Retina (tissue), 1 donor: ENCODE measurements around the gene RGS10.
"Not testable (repeated sequence)": the region's sequence is repeated elsewhere in the genome, so short reads cannot be mapped to it uniquely, and the experiment has no call there.

ENCODE experiments used
- DNase-seq: peaks from one replicate; pipeline ENCODE4 v3.0.0-alpha.2; 2016

The RGS10 gene

GRCh38 chr10:119466076-119466475 is 76.4 kb downstream of the RGS10 start:
- no peak for DNase-seq

GRCh38 chr10:119465085-119465484 is 77.4 kb downstream of the RGS10 start:
- no peak for DNase-seq

GRCh38 chr10:119463195-119463594 is 79.3 kb downstream of the RGS10 start:
- DNase-seq, result not testable (repeated sequence)

- DNase-seq, result no peak
These were observed 79.7 kb downstream of the RGS10 start for GRCh38 chr10:119462773-119463172.

GRCh38 chr10:119461923-119462322 is 80.6 kb downstream of the RGS10 start:
- no peak for DNase-seq

- no peak for DNase-seq
These were observed 81.1 kb downstream of the RGS10 start for GRCh38 chr10:119461380-119461779.

GRCh38 chr10:119460369-119461195 is 81.9 kb downstream of the RGS10 start:
- no peak for DNase-seq

- no peak for DNase-seq
These were observed 82.7 kb downstream of the RGS10 start for GRCh38 chr10:119459681-119460340.

- no peak for DNase-seq
These were observed 84.4 kb downstream of the RGS10 start for GRCh38 chr10:119457966-119458766.

GRCh38 chr10:119456435-119456810 is 86.1 kb downstream of the RGS10 start:
- DNase-seq, result no peak

GRCh38 chr10:119455609-119456434 is 86.7 kb downstream of the RGS10 start:
- no peak for DNase-seq

GRCh38 chr10:119454990-119455389 is 87.5 kb downstream of the RGS10 start:
- DNase-seq, result no peak

- no peak for DNase-seq
These were observed 88.2 kb downstream of the RGS10 start for GRCh38 chr10:119454316-119454715.

- no peak for DNase-seq
These were observed 89.2 kb downstream of the RGS10 start for GRCh38 chr10:119453313-119453712.

- no peak for DNase-seq
These were observed 90.1 kb downstream of the RGS10 start for GRCh38 chr10:119452396-119452795.

- no peak for DNase-seq
These were observed 91.1 kb downstream of the RGS10 start for GRCh38 chr10:119451300-119451896.

GRCh38 chr10:119450606-119451299 is 91.8 kb downstream of the RGS10 start:
- no peak for DNase-seq
